Brain microvascular endothelial cell (primary cell): ENCODE data around the gene BARX1.

ENCODE experiments used
- DNase-seq: peaks from one replicate; pipeline ENCODE4 v3.0.0-alpha.2; 2020
- H3K27ac ChIP-seq: fragments of 250-450 bp; sonication (Bioruptor Pico); 2 replicates; pipeline ENCODE4 v1.5.1; 2020; ENCODE audit warnings: mild to moderate bottlenecking, moderate library complexity
- H3K27me3 ChIP-seq: fragments of 250-450 bp; sonication (Bioruptor Pico); replicated peaks from 2 replicates; pipeline ENCODE4 v1.5.1; 2020; ENCODE audit warnings: mild to moderate bottlenecking
- H3K36me3 ChIP-seq: fragments of 250-450 bp; sonication (Bioruptor Pico); replicated peaks from 2 replicates; pipeline ENCODE4 v1.5.1; 2020; ENCODE audit warnings: mild to moderate bottlenecking
- H3K4me3 ChIP-seq: 2 replicates; pipeline ENCODE4 v1.5.1; 2011; ENCODE audit warnings: low read depth, mild to moderate bottlenecking, control low read depth, low read length, moderate library complexity
- in situ Hi-C: cut with HindIII; loops from 2 replicates; pipeline ENCODE4 v1.10.0; 2017; ENCODE audit warnings: low sequenced_read_pairs, low pct_ligation_motif_present
- TF ChIP-seq, protein P1 (sequence below): IDR thresholded peaks from 2 replicates; pipeline ENCODE4 v1.5.1; 2011; ENCODE audit warnings: low read depth, mild to moderate bottlenecking, moderate library complexity, low read length, control low read depth, inconsistent platforms; ENCODE audit errors: missing control alignments

The BARX1 gene

DNA sequence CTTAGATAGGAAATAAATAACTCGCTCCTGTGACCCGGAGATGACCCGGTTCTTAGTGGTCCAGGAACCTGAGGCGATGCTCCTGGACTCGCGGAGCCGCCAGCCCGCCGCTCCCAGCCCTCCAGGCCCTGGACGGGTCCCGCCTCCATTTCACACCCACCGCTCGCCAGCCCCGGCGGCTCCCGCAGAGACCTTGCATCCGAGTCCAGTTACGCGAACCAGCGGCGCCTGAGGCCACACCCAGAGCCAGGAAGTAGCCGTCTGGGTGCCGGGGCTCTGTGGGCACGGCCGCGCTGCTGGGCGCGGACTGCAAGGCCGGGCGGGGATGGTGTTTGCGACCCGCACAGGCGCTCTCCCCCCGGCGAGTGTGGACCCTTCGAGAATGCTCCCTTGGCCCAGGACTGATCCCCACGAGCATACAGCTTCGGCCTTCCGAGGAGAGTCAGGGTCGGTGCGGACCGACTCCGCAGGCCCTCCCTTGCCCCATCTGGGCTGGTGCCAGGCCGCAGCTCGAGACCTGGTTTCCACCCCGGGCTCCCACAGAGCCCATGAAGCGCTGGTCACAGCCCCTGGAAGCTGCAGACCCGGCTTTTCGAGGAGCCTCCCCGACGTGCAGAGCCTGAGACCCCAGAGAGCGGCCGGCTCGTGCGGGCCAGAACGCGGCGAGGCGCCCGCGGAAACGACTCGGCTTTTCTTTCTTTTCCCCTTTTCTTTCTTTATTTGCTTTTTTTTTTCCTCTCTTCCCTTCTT lies 5.2 kb upstream of the BARX1 start:
- in situ Hi-C loops = no loop called here
- TF ChIP-seq, protein P1, sequence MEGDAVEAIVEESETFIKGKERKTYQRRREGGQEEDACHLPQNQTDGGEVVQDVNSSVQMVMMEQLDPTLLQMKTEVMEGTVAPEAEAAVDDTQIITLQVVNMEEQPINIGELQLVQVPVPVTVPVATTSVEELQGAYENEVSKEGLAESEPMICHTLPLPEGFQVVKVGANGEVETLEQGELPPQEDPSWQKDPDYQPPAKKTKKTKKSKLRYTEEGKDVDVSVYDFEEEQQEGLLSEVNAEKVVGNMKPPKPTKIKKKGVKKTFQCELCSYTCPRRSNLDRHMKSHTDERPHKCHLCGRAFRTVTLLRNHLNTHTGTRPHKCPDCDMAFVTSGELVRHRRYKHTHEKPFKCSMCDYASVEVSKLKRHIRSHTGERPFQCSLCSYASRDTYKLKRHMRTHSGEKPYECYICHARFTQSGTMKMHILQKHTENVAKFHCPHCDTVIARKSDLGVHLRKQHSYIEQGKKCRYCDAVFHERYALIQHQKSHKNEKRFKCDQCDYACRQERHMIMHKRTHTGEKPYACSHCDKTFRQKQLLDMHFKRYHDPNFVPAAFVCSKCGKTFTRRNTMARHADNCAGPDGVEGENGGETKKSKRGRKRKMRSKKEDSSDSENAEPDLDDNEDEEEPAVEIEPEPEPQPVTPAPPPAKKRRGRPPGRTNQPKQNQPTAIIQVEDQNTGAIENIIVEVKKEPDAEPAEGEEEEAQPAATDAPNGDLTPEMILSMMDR = no peak
- Histone ChIP-seq H3K36me3 (no peaks in the 10 kb centered on the region), H3K27me3 (peaks cover 62% of the 10 kb centered on the region), H3K27ac (no peak overlapping the region), H3K4me3 (no peak overlapping the region)
- no peak for DNase-seq

DNA sequence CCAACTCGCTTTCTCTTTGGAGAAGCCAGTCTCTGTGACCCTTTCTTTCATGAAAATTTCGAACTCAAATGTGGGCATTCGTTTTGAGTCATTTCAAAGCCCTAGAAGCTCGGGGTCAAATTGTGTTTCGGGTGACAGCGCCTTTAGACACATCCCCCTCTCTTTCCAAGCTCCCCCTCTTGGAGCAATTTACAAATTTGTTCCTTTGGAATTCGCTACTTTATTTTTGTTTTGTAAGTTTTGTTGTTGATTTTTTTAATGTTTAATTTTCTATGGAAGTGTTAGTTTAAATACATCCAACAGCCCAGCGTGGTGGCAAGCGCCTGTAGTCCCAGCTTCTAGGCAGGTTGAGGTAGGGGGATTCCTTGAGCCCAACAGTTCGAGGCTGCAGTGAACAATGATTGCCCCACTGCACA lies 4.6 kb upstream of the BARX1 start:
- H3K4me3 ChIP-seq = no peak overlapping the region
- DNase-seq = no peak
- in situ Hi-C loops = no loop called here
- H3K36me3 ChIP-seq = no peaks in the 10 kb centered on the region
- peaks cover 64% of the 10 kb centered on the region for H3K27me3 ChIP-seq
- no peak overlapping the region for H3K27ac ChIP-seq
- TF ChIP-seq, protein P1 = no peak

DNA sequence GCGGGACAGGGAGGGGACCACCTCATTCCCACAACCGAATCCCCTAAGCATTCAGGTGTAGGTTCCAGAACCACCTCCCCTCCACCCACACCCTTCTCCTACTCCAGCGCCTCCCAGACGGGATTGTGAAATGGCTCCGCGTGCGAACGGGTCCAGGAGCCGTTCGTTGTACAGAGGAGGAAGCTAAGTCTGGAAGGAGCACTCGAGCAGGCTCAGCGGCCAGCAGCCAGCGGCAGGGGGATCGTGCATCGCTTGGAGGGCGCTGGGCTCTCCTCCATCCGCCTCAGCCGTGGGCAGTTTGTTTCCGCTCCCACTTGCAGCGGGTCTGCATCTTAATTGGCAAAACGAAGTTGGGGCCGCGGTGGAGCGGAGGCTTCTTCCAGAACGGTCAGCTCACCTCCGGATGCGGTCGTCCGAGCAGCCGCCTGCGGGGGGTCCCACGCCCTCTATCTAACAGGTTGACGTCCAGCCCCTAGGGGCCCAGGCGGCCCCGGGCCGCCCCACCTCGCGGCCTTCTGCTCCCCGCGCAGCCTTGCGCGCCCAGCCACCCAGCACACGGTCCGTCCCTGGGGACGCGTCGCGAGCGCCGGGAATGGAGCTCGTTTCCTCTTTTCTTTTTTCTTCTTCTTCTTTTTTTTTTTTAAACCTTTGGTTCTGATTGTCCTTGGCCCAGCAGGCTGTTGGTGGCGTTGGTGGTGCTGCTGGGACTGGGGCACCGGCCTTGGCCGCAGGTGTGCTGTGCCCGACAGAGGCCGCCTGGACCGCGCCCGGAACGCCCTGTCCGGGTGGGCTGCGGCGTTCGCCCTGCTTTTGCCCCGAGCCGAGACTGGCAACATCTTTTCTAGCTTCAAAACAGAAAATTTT lies 3.9 kb upstream of the BARX1 start:
- TF ChIP-seq, protein P1 = no peak
- H3K27me3 ChIP-seq = peaks cover 71% of the 10 kb centered on the region
- no peak overlapping the region for H3K4me3 ChIP-seq
- no peaks in the 10 kb centered on the region for H3K36me3 ChIP-seq
- no peak overlapping the region for H3K27ac ChIP-seq
- no peak for DNase-seq
- in situ Hi-C loops = no loop called here

DNA sequence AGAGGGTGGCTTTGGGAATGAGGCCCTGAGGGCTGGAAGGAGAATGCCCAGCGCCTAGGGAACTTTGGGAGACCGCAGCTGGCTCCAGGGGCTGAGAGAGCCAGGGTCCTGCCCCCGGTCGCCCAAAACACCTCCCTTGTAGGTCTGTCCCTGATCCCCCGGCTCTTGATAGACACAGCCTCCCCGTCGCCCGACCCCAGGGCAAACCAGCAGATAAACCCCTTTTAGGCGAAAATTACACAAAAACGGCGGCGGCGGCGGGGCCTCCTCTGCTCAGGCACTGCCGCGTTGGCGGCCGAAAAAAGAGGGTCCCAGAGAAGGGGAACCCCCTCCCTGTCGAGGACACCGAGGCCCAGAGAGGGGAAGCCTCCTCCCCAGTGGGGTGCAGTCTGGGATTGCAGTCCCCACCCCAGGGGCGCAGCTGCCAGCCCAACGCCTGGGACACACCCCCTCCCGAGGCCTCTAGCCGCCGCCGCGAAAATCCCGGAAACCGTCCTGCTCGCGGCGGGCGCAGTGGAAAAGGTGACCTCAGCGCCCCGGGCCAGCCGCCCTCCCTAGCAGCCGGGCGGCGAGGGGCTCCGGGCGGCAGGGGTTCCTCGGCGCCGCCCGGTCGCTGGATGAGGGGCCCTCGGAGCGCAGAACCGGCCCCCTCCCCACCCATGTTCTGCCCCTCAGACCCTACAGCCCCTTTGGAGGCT lies 3.1 kb upstream of the BARX1 start:
- no peak for DNase-seq
- no peaks in the 10 kb centered on the region for H3K36me3 ChIP-seq
- H3K4me3 ChIP-seq = no peak overlapping the region
- in situ Hi-C loops = no loop called here
- H3K27ac ChIP-seq = no peak overlapping the region
- H3K27me3 ChIP-seq = peaks cover 79% of the 10 kb centered on the region
- TF ChIP-seq, protein P1 = no peak

DNA sequence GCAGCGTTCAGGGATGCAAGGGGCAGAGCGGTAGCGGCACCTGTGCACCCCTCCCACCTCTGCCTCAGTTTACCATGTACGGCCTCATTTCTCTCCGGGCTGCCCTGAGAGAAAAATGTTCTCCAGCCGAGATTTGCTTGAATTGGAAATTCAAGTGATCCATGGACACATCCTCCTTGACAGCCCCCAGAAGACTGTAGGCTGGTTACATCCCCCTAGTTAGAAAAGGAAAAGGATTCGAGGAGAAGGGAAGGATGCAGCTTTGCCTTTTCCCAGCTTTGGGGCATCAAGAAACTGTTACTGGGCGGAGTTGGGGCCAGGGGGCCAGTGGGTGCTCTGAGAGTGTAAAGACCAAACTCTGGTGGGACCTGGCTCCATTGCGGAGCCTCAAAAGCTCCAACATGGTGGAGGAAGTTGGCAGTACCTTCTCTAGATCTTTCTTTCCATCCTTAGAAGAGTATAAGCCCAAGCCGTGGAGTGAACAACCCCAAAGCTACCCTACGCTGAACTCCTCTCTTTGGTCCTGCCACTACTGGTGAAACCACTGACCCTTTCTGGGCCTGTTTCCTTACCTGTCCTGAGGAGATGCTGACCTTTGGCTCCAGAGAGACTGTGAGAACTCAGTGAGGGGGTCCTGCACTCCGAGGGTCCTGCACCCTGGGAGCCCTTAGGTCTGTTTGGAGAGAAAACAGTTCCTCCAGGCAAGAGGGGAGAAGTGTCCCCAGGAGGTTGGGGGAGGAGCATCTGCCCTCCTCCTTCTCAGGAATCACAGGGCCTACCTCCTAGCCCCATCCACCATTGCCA lies 1.0 kb upstream of the BARX1 start:
- H3K4me3 ChIP-seq = no peak overlapping the region
- in situ Hi-C loops = no loop called here
- H3K27me3 ChIP-seq = peaks cover 93% of the 10 kb centered on the region
- H3K27ac ChIP-seq = no peak overlapping the region
- no peak for DNase-seq
- TF ChIP-seq, protein P1 = no peak
- H3K36me3 ChIP-seq = no peaks in the 10 kb centered on the region
